Left hindlimb (tissue), 1 donor: ENCODE measurements around the gene PCSK6.

Experiments
- DNase-seq: peaks from one replicate; pipeline ENCODE4 v3.0.0-alpha.2; 2018

Gene PCSK6

DNA sequence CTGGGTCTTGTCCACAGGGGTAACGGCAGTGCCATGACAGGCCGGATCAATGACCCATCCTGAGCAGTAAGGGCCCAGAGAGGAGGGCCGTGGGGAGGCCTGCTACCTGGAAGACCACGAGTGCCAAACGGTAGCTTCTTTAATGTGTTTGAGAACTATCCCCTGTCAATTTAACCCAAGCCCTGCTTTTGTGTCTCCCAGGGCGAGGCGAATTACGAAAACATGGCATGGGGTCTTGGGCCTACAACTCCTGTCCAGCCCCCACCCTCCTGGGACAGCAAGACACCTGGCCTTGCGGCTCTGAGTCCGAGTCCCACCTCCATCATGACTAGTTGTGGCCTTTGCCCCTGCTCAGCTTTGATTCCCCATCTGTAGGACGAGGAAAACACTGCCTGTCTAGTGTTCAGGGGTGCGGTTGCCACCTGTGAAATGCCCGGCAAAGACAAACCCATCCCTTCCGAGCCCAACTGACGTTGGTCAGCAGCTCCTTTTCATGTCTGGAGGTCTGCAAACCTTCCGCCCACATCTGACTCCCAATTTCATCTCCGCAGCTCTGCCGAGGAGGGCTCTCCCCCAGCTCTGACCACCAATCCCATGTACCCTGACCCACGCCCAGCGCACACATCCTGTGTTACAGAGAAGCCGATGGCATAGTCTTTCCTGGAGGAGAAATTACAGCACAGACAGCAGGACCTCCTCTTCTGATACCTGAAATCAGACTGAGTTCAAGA lies 165.5 kb downstream of the PCSK6 start:
- DNase-seq, result no peak

DNA sequence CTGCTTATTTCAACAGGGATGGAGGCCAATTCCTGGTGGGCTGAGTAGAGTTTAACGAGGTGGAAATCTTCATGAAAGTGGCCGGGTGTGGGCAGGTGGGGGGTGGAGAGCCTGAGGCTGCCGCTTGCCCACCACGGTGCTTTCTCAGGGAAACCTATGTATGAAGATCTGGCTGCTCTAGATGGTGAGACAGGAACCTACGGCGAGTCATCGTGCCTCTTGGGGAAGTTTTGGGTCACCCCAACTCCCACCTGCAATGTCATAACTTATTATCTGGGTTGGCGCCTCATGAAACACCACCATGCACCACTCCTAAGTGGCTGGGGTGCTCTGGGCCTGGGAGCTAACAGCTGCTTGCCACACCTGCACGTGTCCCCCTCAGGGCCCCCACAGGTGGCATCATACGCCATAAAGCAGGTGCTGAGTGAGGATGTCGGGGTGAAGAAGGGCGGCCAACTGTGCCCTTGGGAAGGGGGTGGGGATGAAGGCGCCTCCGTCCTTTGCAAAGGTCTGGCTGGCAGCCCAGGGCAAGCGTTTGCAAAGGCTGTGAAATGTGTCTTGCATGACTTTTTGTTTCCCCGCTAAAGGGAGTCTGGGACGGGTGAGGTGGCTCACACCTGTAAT lies 166.5 kb downstream of the PCSK6 start:
- DNase-seq, result no peak

DNA sequence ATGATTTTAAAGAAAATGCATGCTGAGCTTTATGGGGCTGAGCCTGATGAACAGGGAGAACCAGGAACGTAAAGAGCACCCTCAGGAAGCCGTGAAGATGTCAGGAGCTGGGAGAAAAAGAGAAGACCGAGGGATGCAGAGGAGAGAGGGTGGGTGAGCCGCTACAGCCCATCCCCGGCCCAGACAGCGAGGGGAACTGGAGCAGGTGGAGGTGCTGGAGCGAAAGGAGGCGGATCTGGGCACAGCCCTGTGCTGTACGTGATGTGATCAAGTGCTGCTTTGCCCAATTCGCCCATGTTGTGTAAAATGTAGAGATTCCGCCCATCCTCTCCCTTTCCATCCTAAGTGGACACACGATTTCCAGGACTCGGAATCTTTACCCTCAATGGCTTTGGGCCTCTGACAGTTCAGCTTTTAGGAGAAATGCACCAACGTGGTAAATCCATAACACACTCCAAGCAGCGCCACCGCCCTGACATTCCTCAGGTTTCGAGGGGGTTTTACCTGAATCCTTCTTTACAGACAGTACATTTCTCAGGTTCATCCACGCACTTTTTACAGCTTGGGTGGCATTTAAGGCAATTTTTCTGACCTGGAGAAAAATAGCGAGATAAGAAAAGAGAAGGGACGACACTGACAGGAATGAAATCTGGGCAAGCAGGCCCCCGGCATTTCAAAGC lies 167.4 kb downstream of the PCSK6 start:
- no peak for DNase-seq

DNA sequence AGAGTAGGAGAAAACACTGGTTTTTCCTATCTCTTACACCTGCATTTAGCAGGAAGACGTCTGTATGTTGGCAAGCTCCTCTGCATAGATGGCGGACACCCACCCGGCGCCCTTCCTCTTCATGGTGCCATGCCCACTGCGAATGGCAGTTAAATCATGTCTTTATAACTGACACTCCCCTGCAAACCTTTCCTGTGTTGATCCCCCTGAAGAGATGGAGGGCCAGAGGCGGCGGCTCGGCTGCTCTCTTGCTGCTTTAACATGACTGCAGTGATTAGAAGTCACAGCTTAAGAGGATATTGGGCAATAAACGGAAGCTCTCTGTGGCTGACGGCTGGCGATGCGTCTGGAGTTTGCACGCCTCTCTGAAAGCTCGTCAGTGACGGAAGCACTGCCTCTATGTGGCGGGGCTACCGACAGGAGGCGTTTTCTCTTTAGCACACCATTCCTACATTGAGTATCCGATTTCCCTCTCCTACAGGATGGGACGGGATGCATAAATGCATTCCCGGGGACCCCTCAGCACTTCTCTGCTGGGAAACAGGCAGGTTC lies 168.9 kb downstream of the PCSK6 start:
- no peak for DNase-seq

DNA sequence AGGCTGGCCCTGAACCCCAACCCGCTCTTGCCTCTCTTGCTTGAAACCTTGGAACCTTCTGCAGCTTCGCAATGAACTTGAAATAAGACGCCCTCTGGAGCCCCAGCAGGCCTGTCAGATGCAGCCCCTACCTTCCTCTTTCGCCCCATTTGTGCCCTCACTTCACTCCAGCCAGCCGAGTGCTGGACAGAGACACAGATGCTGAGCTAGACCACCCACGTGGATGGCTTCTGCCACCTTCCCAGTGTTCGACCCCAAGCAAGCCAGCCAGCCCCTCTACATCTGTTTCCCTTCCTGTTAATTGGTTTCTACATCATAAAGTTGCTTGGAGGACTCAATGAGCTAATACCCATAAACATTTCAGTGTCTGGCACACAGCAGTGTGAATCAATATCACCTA lies 170.7 kb downstream of the PCSK6 start:
- DNase-seq, result no peak

DNA sequence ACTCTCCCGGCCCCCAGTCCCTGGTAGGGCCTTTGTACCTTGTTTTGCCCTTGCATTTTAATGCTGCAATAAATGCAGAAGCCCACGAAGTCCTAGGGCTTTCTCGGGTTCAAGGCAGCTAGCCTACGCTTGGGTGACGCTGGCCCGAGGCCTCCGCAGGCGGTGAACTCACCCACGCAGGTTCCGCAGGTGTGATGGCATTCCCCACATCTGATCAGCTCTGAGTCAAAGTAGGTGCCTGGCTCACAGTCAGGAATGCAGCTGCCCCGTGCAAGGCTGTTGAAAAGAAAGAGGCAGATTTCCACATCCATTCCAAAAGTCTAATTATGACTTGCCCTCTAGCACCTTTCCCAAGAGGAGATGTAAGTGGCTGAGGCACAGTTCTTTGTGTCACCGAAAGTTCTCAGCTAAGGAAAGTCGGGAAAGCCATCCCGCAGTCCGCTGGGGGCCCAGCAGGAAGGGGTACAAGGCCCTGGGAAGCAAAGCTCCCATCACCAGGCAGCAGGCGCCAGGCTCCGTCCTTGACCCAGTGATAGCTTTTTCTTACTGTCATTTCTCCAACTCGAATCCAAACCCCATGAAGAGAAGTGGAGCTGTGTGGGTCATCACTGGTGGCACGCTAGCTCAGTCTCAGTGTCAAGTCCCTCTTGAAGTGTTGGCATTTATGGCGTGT lies 171.2 kb downstream of the PCSK6 start:
- DNase-seq, result no peak

DNA sequence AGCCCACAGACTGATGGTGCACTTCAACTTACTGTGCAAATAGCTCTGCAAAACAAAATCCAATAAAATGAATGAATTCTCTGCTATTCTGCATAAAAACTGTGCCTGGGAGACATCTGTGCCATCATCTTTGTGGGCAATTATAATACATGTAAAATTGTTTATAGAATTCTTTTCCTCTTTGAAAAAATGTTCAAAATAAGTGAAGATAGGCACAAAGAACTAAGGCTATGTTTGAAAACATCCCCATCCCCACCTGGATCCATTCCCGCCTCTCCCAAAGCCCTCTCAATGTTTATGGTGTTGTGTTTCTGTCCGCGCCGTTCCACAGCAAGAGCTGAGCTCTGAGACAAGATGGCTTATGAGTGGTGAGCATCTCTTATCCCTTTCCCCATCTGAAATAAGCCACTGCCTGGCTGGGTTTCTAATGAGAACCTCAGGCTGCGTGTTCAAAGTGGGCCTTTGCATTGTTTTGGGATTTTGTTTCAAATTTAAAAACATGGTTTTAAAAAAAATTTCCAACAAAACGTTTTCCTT lies 172.1 kb downstream of the PCSK6 start:
- DNase-seq, result no peak

DNA sequence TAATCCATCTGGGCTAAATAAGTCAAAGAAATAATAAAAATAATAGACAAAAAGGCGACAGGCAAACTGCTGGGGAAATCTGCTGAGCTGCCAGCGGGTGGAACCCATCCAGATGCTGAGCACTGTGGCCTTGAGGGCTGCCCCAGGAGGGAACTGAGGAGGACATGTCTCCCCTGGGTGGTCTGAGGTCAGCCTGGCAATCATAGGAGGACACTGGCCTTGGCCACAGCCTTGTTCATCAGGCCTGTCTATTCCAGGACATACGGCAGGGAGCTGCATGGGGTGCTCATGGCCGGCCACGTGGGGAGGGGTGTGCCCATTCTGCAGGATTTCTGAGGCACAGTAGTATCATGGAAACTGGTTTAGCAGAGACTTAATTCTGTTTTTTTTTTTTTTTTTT lies 173.0 kb downstream of the PCSK6 start:
- DNase-seq, result no peak

DNA sequence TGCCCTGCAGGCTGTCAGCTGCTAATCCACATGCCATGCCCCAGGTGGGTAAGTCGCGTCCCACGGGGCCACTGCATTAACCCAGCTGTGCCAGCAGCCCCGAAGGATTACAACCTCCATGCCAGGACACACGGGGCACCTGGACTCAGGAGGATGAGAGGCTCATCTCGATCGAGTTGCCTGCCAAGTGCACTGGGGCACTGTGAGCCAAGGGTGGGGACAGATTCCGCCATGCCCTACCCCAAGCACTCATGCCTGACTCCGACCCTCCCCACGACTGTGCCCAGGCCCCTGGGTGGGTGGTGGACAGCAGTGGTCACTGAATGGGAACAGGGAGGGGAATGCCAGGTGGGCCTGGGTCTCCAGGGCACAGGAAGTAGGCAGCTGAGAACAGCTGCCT lies 173.8 kb downstream of the PCSK6 start:
- DNase-seq, result no peak

DNA sequence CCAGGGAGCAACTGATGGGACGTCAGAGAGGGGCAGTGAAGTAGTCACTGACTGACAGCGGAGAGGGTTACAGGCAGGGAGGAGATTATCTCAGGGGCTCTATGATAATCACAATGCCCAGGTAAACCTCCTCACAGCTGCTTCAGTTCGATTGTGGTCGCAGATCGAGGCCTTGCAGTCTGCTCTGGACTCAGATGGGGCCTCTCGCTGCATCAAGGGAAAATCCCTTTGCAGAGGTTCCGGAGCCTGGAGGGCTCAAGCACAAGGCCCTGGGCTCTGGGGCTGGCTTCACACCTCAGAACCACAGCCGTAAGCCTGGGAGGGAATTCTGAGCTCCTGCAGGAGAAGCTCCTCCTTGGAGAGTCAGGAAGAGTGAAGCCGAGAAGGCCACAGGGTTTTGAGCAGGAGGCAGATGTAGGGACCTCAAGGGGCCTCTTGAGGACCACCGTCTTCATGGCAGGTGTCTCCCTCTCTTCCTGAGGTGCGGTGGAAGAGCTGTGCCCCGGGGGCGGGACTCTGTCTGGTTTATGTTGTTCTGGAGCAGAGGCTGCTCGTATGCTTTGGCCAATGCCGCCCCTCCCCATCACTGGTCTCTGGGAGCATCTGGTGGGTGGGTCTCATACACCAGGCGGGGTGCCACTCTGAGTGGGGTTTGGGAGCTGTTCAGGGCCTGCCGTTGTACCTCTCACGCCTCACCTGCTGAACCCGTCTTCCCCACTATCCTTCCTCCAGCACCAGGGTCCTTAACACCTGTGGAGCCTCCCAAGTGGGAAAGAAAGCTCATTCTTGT lies 175.0 kb downstream of the PCSK6 start:
- DNase-seq, result no peak

DNA sequence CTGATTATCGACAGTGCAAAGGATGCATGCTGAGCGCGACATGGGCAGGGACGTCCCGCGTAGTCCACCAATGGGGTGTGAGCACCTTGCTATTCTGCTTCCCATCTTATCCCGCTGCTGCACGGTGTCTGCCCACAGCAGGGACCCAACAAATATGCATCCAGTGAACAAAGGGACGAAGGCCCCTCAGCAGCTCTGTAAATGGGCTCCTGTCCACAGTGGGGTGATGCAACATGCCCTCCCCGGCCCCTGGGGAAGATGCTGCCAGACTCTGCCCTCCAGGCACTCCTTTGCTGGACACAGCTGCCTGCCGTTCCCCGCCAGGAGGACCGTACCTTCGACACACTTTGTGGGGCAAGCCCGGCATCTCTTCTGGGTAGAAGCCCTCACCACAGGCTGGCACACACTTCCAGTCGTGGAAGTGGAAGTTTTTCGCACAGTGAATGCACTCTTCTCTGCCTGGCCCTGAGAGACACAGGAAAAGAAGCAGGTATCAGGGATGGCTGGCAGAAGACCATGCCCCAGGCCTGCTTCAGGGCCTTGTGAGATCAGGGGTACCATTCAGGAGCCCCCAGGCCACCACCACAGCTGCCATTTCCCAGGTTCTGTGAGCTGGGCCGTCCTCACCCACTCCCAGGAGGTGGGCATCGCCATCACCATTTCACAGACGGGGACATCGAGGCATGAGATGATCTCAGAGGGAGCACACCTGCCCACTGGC lies 176.3 kb downstream of the PCSK6 start:
- no peak for DNase-seq

DNA sequence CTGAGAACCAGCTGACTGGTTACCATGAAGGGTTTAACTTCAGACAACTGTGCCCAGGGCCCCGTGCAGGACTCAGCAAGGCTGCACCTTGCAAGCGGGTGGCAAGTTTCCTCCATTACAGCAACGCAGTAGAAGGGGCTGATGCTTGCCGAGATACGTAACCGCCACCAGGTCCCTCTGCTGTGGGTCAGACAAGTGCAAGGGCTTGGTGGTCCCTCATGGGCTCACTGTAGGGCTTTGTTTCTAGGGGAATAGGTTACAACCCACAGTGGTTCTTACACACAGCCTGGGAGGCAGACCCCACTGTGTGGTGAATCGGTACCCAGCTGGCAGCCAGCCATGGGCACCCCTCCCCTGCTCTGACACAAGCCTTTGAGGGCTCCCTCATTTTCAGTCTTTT lies 179.0 kb downstream of the PCSK6 start:
- no peak for DNase-seq

DNA sequence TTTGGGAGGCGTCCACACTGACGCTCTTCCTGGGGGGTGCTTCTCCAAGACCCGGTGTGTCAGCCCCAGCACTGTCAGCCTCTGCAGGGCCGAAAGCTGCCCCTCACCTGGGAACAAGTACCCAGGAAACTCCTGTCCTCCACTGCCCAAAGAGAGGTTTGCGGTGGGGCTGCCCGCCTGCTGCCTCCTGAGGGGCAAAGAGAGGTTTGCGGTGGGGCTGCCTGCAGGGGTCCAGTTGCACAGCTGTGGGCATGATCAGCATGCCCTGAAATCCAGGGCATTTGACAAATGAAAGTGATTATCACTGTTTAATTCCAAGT lies 179.4 kb downstream of the PCSK6 start:
- no peak for DNase-seq

DNA sequence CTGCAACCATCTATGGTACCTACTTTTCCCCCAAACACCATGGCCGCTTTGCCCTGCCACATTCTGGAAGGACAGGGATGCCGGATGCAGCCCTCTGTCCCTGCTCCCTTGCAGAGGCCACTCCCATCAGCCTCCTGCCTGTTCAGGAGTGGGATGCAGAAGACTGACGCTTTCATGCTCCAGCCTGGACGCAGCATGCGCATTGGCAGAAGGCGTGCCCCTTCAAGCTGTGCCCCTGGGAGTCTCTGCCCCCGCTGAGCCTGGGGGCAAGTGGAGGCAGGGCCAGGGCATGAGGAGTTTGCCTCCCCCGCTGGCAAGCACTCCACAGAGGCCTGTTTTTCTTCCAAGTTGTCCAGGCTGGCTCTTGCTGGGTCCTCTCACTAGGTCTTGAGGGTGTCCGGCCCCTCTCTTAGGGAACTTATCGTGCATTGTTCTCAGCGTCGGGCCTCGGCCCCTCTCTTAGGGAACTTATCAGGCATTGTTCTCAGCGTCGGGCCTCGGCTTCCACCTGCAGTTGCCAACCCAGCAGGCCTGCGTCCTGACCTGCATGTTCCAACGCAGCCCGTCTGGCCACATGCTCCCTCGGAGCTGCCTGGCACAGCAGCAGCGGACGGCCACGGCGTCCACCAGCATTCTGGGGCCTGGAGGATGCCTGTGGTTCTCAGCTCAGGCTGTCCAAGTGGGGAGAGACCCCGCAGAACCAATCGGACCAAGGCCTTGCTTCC lies 179.9 kb downstream of the PCSK6 start:
- no peak for DNase-seq

DNA sequence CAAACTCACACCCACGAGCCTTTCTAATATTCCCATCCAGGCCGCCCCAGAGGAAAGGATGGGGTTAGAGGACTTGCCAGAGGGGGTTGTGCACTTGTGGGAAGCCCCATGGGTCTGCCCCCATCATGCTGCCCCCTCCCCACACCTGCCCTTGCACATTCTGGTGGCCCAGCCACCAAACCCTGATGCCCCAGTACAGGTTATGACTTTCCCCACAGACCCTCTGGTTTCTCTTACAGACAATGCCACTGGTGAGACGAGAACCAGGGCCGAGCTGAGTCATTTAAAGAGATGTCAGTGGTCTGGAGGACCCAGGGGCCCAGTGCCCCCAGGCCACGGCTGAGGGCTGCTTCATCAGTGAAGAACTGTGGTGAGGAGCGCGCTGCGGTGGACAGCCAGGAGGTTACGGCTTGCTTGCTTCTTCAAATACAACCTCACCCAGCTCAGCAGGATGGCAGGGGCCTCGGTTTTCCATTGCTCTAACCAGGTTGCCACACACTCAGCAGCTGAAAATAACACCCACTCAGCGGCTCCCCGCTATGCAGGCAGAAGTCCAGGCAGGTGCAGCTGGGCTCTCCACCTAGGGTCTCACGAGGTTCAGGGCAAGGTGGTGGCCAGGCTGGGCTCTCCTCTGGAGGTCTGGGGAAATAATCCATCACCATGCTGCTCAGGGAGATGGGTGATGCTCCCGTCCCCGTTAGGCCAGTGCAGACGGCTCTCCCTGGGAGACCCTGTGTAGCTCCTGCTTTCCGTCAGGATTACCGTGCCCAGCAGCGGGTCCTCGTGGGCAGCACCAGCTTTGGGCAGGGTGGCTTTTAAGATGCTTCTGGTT lies 180.7 kb downstream of the PCSK6 start:
- no peak for DNase-seq

DNA sequence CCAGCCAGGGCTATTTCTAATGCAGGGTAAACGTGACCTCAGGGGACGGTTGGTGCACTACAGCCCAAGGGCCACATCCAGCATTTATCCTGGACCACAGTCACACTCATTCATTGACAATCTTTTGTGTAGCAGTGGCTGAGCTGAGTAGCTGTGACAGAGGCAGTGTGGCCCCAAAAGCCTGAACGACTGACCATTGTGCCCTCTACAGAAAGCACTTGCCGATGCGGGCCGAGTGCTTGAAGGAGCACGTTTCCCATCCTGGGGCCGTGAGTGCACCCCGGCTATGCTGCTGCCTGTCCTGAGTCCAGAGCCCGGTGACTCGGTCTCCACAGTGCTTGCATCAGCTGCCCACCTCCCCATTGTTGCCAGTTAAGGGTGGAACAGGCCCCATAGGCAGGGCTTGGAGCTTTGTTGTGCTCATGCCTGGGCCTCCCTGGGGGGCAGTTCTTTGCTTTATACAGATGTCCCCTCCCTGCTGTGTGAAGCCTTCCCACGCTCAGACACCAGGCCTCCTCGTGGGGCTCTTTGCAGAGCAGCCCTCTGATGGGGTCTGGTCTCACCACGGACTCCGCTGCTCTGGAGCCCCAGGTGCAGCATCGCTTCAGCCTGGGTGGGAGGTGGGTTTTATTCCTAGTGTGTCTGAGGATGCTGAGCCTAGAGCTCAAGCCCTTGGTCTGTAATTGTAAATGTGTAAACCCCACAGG lies 181.5 kb downstream of the PCSK6 start:
- DNase-seq, result no peak

DNA sequence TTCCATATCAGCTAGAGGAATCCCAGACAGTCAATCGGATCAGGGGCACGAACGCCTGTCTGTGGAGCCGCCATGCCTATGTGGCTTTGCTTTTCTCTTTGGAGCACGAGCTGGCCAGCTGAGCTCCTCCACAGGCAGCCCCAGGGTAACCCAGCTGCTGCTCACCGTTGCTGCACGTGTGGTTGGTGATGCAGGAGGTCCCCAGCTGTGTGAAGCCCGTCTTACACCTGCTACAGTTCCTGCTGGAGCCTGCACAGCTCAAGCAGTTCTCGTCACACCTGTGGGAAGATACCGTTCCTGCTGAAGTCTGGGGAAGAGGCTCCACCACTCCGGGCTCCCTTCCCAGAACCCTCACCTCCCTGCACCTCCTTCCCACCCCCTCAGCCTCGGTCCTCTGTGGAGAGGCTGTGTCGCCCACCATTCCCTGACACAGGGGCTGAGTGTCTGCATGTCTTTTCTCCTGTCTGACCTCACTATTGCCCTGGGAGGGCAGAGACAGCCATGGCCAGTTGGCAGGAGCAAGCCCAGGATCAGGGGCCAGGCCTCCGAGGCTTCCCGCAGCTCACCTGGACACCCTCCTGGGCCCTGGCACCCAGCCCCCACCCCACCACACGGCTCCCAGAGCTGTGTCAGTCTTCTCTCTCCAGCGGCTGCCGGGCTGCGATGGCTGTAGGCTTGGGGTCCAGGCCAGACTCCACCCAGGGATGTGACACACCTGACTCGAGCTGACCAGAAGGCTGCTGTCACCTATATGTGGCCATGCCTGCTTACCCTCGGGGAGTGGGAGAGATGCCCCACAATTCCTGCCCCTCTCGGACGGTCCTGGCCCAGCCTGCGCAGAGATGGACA lies 182.2 kb downstream of the PCSK6 start:
- DNase-seq, result no peak

DNA sequence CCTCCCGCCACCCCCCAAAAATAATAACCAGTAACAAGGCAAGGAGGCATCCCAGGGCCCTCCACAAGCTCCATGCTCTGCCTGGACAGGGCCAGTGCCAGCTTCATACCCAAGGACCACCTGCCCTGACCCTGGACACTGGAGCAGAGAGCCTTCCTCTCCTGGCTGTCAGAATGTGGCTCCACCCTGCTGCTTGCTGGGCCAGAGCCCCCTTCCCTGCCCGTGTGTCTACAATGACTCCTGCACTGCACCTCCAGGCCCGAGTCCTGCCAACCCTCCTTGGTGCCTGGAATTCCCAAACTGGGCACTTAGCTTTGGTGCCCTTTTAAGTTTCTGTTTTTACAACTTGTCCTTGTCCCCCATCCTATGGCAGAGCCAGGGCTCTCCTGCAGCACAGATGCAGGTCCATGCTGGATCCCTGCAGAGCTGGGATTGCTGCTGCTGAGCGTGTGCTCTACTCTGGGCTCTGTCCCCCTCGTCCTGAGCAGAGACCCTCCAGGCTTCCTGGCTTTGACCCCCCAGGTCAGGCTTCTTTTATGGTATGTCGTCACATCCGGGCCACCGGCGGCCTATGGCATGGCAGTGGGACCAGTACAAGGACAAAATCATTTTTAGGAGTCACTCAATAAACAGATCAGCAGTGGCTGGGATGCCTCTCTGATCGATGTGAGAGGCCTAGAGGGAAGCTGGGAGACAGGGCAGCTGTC lies 183.0 kb downstream of the PCSK6 start:
- DNase-seq, result no peak
